Keratinocyte (primary cell): Measurements from ENCODE around the gene MYL5.
"Not testable (repeated sequence)": the region's sequence is repeated elsewhere in the genome, so short reads cannot be mapped to it uniquely, and the experiment has no call there.

Experiments
- EZH2 ChIP-seq: IDR thresholded peaks from one replicate; pipeline ENCODE4 v1.6.1; 2012; ENCODE audit warnings: inconsistent platforms, mild to moderate bottlenecking, low read length, moderate library complexity
- TF ChIP-seq, protein P1 (sequence below), 3 experiments: IDR thresholded peaks in 1 of 3; conservative IDR thresholded peaks in 1 of 3; optimal IDR thresholded peaks in 1 of 3; 2 replicates in 2 of 3; 3 replicates in 1 of 3; pipeline versions ENCODE3 to v1.5.1; 2011; ENCODE audit warnings: low read length in 3 of 3, mild to moderate bottlenecking in 3 of 3, moderate library complexity in 2 of 3, control low read depth in 1 of 3, inconsistent platforms in 1 of 3; ENCODE audit not compliant: insufficient read depth in 2 of 3; ENCODE audit errors: extremely low read depth in 1 of 3

DNA sequence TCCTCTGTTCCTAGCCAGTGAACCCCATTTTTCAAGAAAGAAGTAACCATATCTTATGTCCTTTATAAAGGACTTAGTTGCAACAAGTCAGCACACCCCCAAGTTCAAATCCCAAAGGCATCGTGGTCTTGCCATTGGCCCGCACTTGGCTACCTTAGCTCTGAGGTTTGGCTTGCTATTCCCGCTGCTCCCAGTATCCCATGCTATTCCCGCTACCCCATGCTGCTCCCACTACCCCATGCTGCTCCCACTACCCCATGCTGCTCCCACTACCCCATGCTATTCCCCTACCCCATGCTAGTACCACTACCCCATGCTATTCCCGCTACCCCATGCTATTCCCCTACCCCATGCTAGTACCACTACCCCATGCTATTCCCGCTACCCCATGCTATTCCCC, 6.1 kb upstream of the MYL5 start:
- TF ChIP-seq, protein P1, sequence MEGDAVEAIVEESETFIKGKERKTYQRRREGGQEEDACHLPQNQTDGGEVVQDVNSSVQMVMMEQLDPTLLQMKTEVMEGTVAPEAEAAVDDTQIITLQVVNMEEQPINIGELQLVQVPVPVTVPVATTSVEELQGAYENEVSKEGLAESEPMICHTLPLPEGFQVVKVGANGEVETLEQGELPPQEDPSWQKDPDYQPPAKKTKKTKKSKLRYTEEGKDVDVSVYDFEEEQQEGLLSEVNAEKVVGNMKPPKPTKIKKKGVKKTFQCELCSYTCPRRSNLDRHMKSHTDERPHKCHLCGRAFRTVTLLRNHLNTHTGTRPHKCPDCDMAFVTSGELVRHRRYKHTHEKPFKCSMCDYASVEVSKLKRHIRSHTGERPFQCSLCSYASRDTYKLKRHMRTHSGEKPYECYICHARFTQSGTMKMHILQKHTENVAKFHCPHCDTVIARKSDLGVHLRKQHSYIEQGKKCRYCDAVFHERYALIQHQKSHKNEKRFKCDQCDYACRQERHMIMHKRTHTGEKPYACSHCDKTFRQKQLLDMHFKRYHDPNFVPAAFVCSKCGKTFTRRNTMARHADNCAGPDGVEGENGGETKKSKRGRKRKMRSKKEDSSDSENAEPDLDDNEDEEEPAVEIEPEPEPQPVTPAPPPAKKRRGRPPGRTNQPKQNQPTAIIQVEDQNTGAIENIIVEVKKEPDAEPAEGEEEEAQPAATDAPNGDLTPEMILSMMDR (optimal IDR thresholded peaks at IDR 0.05 in 1 of 3, IDR thresholded peaks at IDR 0.05 in 1 of 3, conservative IDR thresholded peaks at IDR 0.05 in 1 of 3; ENCODE audit: extremely low read depth in 1 of 3, insufficient read depth in 2 of 3, low read length in 3 of 3): not testable (repeated sequence)
- not testable (repeated sequence) for TF ChIP-seq EZH2
